Measurements from ENCODE around the gene SRPK2.

DNA sequence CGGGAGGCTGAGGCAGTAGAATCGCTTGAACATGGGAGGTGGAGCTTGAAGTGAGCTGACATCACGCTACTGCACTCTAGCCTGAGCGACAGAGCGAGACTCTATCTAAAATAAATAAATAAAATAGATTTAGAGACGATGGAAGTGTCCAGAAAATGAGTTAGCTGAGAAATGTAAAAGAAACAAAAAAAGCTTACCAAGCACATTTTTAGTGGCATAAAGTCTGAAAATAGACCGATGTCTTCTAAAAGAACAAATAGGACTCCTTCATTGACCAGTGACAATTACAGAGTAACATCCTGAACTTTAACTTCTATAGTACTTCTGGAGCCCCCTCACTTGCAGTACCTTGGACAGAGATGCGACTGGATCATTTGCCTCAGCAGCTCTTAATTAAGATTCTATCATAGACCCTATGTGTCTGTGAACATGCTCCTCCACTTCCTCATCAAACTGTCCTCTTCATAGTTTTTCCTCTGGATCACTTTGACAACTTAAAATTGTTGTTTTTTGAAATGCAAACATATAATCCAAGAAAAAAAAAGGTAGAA lies 25.2 kb upstream of the SRPK2 start:
- TF ChIP-seq, protein P1, sequence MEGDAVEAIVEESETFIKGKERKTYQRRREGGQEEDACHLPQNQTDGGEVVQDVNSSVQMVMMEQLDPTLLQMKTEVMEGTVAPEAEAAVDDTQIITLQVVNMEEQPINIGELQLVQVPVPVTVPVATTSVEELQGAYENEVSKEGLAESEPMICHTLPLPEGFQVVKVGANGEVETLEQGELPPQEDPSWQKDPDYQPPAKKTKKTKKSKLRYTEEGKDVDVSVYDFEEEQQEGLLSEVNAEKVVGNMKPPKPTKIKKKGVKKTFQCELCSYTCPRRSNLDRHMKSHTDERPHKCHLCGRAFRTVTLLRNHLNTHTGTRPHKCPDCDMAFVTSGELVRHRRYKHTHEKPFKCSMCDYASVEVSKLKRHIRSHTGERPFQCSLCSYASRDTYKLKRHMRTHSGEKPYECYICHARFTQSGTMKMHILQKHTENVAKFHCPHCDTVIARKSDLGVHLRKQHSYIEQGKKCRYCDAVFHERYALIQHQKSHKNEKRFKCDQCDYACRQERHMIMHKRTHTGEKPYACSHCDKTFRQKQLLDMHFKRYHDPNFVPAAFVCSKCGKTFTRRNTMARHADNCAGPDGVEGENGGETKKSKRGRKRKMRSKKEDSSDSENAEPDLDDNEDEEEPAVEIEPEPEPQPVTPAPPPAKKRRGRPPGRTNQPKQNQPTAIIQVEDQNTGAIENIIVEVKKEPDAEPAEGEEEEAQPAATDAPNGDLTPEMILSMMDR (IDR thresholded peaks at IDR 0.05) = no peak
- no peak for TF ChIP-seq POLR2A (IDR thresholded peaks at IDR 0.05)
